ENCODE data around the gene UBXN7.
A peak's percentile ranks its signal among the peaks of the same experiment; 100 is the strongest.
"Not testable (repeated sequence)": the region's sequence is repeated elsewhere in the genome, so short reads cannot be mapped to it uniquely, and the experiment has no call there.

UBXN7 gene

GRCh38 chr3:196355668-196356067, 76.6 kb downstream of the UBXN7 start:
- DNase-seq (ENCODE audit: low read depth) = no peak

- DNase-seq (ENCODE audit: low read depth) = no peak
Measured at GRCh38 chr3:196354132-196354531, 78.1 kb downstream of the UBXN7 start.

- no peak for DNase-seq (ENCODE audit: low read depth)
Measured at GRCh38 chr3:196351541-196351940, 80.7 kb downstream of the UBXN7 start.

- no peak for DNase-seq (ENCODE audit: low read depth)
Measured at GRCh38 chr3:196350067-196350466, 82.2 kb downstream of the UBXN7 start.

- no peak for DNase-seq (ENCODE audit: low read depth)
Measured at GRCh38 chr3:196348698-196349097, 83.5 kb downstream of the UBXN7 start.

GRCh38 chr3:196344663-196345062, 87.6 kb downstream of the UBXN7 start:
- no peak for DNase-seq (ENCODE audit: low read depth)

- DNase-seq (ENCODE audit: low read depth) = not testable (repeated sequence)
Measured at GRCh38 chr3:196343917-196344316, 88.3 kb downstream of the UBXN7 start.

- peak; percentile 77 for DNase-seq (ENCODE audit: low read depth)
Measured at GRCh38 chr3:196341137-196341536, 91.1 kb downstream of the UBXN7 start.

- DNase-seq (ENCODE audit: low read depth) = no peak
Measured at GRCh38 chr3:196340466-196340865, 91.8 kb downstream of the UBXN7 start.

GRCh38 chr3:196339493-196340254, 92.6 kb downstream of the UBXN7 start:
- DNase-seq (ENCODE audit: low read depth) = peak; percentile 65

- DNase-seq (ENCODE audit: low read depth) = no peak
Measured at GRCh38 chr3:196339044-196339443, 93.2 kb downstream of the UBXN7 start.

- DNase-seq (ENCODE audit: low read depth) = no peak
Measured at GRCh38 chr3:196336319-196337145, 95.7 kb downstream of the UBXN7 start.

- DNase-seq (ENCODE audit: low read depth) = no peak
Measured at GRCh38 chr3:196335503-196335948, 96.7 kb downstream of the UBXN7 start.

- DNase-seq (ENCODE audit: low read depth) = no peak
Measured at GRCh38 chr3:196334982-196335381, 97.2 kb downstream of the UBXN7 start.

GRCh38 chr3:196332168-196332567, 100.1 kb downstream of the UBXN7 start:
- no peak for DNase-seq (ENCODE audit: low read depth)

GRCh38 chr3:196327405-196327804, 104.8 kb downstream of the UBXN7 start:
- no peak for DNase-seq (ENCODE audit: low read depth)

GRCh38 chr3:196326936-196327335, 105.3 kb downstream of the UBXN7 start:
- DNase-seq (ENCODE audit: low read depth) = no peak

GRCh38 chr3:196323691-196324090, 108.5 kb downstream of the UBXN7 start:
- DNase-seq (ENCODE audit: low read depth) = no peak

- no peak for DNase-seq (ENCODE audit: low read depth)
Measured at GRCh38 chr3:196323016-196323415, 109.2 kb downstream of the UBXN7 start.

GRCh38 chr3:196321162-196321561, 111.1 kb downstream of the UBXN7 start:
- DNase-seq (ENCODE audit: low read depth) = no peak

GRCh38 chr3:196320137-196320536, 112.1 kb downstream of the UBXN7 start:
- no peak for DNase-seq (ENCODE audit: low read depth)

GRCh38 chr3:196317687-196318467, 114.3 kb downstream of the UBXN7 start, which contains the start of gene DYNLT2B:
DYNLT2B (minus strand) TSS chr3:196318240; CDS start chr3:196318152, 88 bp downstream.
- DNase-seq (ENCODE audit: low read depth) = peak; percentile 82
